GM23248 (cell line): ENCODE results near the gene ACSF3. TPM values are rescaled to one million over a fixed set of nuclear protein-coding genes. Genes with fewer than 3 reads are reported as not detected.

Experiments used
- DNase-seq: peaks from one replicate; pipeline ENCODE4 v3.0.0-alpha.2; 2015
- H2AFZ ChIP-seq: fragments of 200-600 bp; sonication (generic); 2 replicates; pipeline ENCODE4 v1.6.1; 2016; ENCODE audit warnings: antibody characterized with exemption
- H3F3A ChIP-seq: fragments of 200-600 bp; sonication (generic); 2 replicates; pipeline ENCODE4 v1.6.1; 2016; ENCODE audit warnings: mild to moderate bottlenecking, antibody characterized with exemption, mixed run types; ENCODE audit not compliant: insufficient read depth
- H3K27ac ChIP-seq: fragments of 200-600 bp; sonication (generic); 2 replicates; pipeline ENCODE4 v1.5.1; 2016; ENCODE audit warnings: mild to moderate bottlenecking
- H3K27me3 ChIP-seq: fragments of 200-600 bp; sonication (generic); replicated peaks from 2 replicates; pipeline ENCODE4 v1.6.1; 2016; ENCODE audit warnings: mild to moderate bottlenecking; ENCODE audit not compliant: insufficient read depth
- H3K36me3 ChIP-seq: fragments of 200-600 bp; sonication (generic); 2 replicates; pipeline ENCODE4 v1.6.1; 2016; ENCODE audit warnings: low read depth, mild to moderate bottlenecking
- H3K4me1 ChIP-seq: fragments of 200-600 bp; sonication (generic); 2 replicates; pipeline ENCODE4 v1.6.1; 2016; ENCODE audit warnings: mild to moderate bottlenecking; ENCODE audit not compliant: insufficient read depth
- H3K4me2 ChIP-seq: fragments of 200-600 bp; sonication (generic); one replicate; pipeline ENCODE4 v1.6.1; 2016; ENCODE audit warnings: mild to moderate bottlenecking; ENCODE audit not compliant: unreplicated experiment
- H3K4me3 ChIP-seq: fragments of 200-600 bp; sonication (generic); 2 replicates; pipeline ENCODE4 v1.5.1; 2016; ENCODE audit warnings: mild to moderate bottlenecking
- H3K79me2 ChIP-seq: fragments of 200-600 bp; sonication (generic); 2 replicates; pipeline ENCODE4 v1.6.1; 2016; ENCODE audit warnings: mild to moderate bottlenecking; ENCODE audit not compliant: insufficient read depth
- H3K9ac ChIP-seq: fragments of 200-600 bp; sonication (generic); 2 replicates; pipeline ENCODE4 v1.6.1; 2016; ENCODE audit warnings: mild to moderate bottlenecking
- H3K9me2 ChIP-seq: fragments of 200-600 bp; sonication (generic); 2 replicates; pipeline ENCODE4 v1.6.1; 2016; ENCODE audit warnings: mixed run types, mild to moderate bottlenecking, moderate library complexity; ENCODE audit not compliant: insufficient read depth
- H3K9me3 ChIP-seq: fragments of 200-600 bp; sonication (generic); one replicate; pipeline ENCODE4 v1.6.1; 2017; ENCODE audit warnings: low read depth
- H4K20me1 ChIP-seq: fragments of 200-600 bp; sonication (generic); 2 replicates; pipeline ENCODE4 v1.6.0; 2016; ENCODE audit not compliant: insufficient read depth
- EZH2 ChIP-seq: fragments of 200-600 bp; sonication (generic); IDR thresholded peaks from 2 replicates; pipeline ENCODE4 v1.6.1; 2018; ENCODE audit warnings: antibody characterized with exemption, mild to moderate bottlenecking; ENCODE audit not compliant: insufficient read depth, poor library complexity, severe bottlenecking
- EZH2phosphoT487 ChIP-seq: fragments of 200-600 bp; sonication (generic); IDR thresholded peaks from 2 replicates; pipeline ENCODE4 v1.6.1; 2018; ENCODE audit warnings: antibody characterized with exemption, moderate library complexity, mild to moderate bottlenecking, low read depth; ENCODE audit not compliant: insufficient read depth
- WGBS, 2 experiments: methylation state at CpG; one replicate each; pipeline ENCODE4 v1.1.6; 2015 to 2017; ENCODE audit warnings: low lambda C conversion rate in 2 of 2, low coverage in 1 of 2; ENCODE audit errors: missing lambda C conversion rate in 2 of 2; 5-methylcytosine and 5-hydroxymethylcytosine counted together
- in situ Hi-C: fragments of 300-500 bp; cut with MboI; formaldehyde crosslinking; loops from 2 replicates; pipeline ENCODE4 v1.15.0; 2020
- polyA plus RNA-seq: library from polyadenylated mRNA; unstranded; fragments of >200 nt; fragmentation: Nextera tagmentation; extraction: Ambion mirVana; gene quantifications from 2 replicates; pipeline ENCODE4 v1.2.1, GENCODE V29; 2016
- total RNA-seq: library from RNA; depleted of rRNA; stranded (reverse); fragments of >200 nt; shearing (Covaris generic); gene quantifications from 2 replicates; pipeline ENCODE4 v1.2.3, GENCODE V29; 2014

The ACSF3 gene
- total and polyA plus RNA-seq, 2 experiments from 2014 or later: 15.9 to 17.1 TPM

DNA sequence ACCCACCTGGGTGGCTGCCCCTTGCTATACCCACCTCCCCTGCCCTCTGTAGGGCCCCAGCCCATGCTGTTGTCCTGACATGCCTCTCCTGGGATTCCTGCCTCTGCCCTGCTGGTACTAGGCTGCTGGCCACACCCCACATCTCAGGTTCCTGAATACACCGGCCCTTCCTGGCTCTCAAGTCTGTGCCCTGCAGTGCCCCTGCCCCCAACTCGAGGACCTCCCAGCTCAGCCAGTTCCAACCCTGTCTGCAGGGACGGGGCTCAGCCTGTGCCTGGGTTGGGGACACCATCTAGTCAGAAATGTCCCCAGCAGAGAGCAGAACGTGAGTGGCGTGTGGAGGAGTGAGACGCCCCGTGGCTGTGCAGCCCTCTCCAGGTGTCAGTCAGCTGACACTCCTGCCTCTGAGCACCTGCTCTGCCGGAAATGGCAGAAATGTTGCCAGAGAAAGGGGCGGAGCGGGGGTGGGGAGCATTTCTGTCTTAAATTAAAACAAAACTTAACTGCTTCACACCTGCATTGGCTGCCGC, 28.7 kb downstream of the ACSF3 start:
- Histone ChIP-seq H3K4me1 (no peaks in the 10 kb centered on the region), H3K4me2 (no peak overlapping the region), H3K27me3 (no peaks in the 10 kb centered on the region), H3K9me3 (no peaks in the 10 kb centered on the region), H3K36me3 (no peaks in the 10 kb centered on the region), H3K27ac (no peak overlapping the region), H3K4me3 (no peak overlapping the region), H3K79me2 (no peaks in the 10 kb centered on the region), H3K9ac (no peak overlapping the region), H3F3A (no peaks in the 10 kb centered on the region), H2AFZ (no peak overlapping the region), H3K9me2 (no peaks in the 10 kb centered on the region), H4K20me1 (no peaks in the 10 kb centered on the region)
- in situ Hi-C loops: no loop called here
- WGBS, 2 experiments: 88 to 92% methylated on average over 11 of the region's 11 CpGs
- TF ChIP-seq EZH2 (no peak), EZH2phosphoT487 (no peak)
- DNase-seq: no peak

DNA sequence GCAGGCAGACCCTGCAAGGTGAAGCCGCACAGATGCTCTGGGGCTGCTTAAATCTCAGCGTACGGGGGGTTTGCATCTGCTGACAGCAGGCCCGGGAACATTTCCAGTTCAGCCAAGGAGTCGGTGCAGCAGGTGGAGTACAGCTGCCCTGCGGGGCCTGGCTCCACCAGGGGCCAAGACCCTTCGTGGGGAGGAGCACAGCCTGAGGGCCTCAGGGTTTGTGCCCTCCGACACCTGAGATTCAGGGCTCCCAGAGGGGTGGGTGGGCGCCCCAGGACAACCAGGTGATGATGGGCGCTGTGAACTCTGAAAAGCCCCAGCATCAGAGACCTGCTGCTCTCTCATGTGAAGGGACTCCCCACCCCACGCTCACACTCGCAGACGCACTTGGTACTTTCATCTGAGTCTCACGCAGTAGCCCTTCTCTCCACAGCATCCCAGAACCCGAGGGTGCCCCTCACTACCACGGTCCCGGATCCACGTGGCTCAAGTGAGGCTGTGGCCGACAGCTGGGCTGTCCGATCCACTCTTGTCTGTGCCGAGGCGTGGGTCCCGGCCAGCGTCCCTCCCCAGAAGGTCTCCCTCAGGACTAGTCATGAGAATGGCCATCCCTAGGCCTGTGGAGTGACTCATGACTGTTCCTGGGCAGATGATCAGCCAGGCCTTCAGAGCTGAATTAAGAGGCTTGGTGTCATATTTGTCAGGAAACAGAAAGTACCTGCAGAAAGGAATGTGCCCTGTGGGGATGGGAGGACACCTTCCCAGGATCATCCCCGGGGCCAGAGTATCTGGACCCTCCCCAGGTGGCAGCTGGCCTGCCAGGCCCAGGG, 29.6 kb downstream of the ACSF3 start:
- Histone ChIP-seq H3K36me3 (no peaks in the 10 kb centered on the region), H4K20me1 (no peaks in the 10 kb centered on the region), H3K4me2 (no peak overlapping the region), H3K79me2 (no peaks in the 10 kb centered on the region), H3K27me3 (no peaks in the 10 kb centered on the region), H3K4me1 (no peaks in the 10 kb centered on the region), H3K9me2 (no peaks in the 10 kb centered on the region), H3F3A (no peaks in the 10 kb centered on the region), H3K9me3 (no peaks in the 10 kb centered on the region), H3K27ac (no peak overlapping the region), H3K4me3 (no peak overlapping the region), H2AFZ (no peak overlapping the region), H3K9ac (no peak overlapping the region)
- DNase-seq: peak; percentile 22
- in situ Hi-C loops: no loop called here
- WGBS, 2 experiments: 87 to 90% methylated on average over 24 to 25 of the region's 25 CpGs
- TF ChIP-seq EZH2phosphoT487 (no peak), EZH2 (no peak)

DNA sequence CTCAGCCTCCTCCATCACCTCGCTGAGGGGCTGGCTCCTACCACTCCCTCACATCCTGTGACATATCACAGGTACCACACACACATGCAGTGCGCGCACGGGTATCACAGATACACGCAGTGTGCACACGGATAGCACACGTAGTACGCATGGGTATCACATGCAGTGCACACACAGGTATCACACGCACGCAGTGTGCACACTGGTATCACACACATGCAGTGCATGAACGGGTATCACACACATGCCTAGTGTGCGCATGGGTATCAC, 30.1 kb downstream of the ACSF3 start:
- no peak overlapping the region for H3K9ac ChIP-seq
- no peaks in the 10 kb centered on the region for H3F3A ChIP-seq
- H3K9me2 ChIP-seq: no peaks in the 10 kb centered on the region
- H2AFZ ChIP-seq: no peak overlapping the region
- H4K20me1 ChIP-seq: no peaks in the 10 kb centered on the region
- H3K4me2 ChIP-seq: no peak overlapping the region
- TF ChIP-seq EZH2: no peak
- TF ChIP-seq EZH2phosphoT487: no peak
- H3K27me3 ChIP-seq: no peaks in the 10 kb centered on the region
- in situ Hi-C loops: no loop called here
- no peaks in the 10 kb centered on the region for H3K36me3 ChIP-seq
- 89 to 90% methylated on average over 12 of the region's 12 CpGs for WGBS, 2 experiments
- H3K79me2 ChIP-seq: no peaks in the 10 kb centered on the region
- no peak for DNase-seq
- no peaks in the 10 kb centered on the region for H3K4me1 ChIP-seq
- H3K9me3 ChIP-seq: no peaks in the 10 kb centered on the region
- no peak overlapping the region for H3K4me3 ChIP-seq
- no peak overlapping the region for H3K27ac ChIP-seq

DNA sequence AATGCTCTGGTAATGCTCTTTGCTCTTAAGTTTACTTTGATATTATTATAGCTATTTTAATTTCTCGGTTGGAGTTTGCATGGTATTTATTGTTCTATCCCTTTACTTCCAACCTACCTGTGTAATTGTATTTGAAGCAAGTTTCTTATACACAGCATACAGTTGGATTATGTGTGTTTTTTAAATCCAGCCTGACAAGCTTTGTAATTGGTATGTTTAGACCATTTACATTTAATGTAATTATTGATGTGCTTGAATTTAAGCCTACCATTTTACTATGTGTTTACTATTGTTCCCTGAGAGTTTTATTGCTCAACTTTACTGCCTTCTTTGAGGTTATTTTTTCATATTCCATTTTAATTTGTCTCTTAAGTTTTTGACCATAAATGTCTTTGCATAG, 35.7 kb downstream of the ACSF3 start:
- Histone ChIP-seq H2AFZ (no peak overlapping the region), H3K27me3 (no peaks in the 10 kb centered on the region), H3K4me3 (no peak overlapping the region), H3K36me3 (peaks cover 5% of the 10 kb centered on the region), H3K4me2 (no peak overlapping the region), H3K79me2 (no peaks in the 10 kb centered on the region), H4K20me1 (no peaks in the 10 kb centered on the region), H3K9me2 (no peaks in the 10 kb centered on the region), H3K9ac (no peak overlapping the region), H3F3A (no peaks in the 10 kb centered on the region), H3K4me1 (no peaks in the 10 kb centered on the region), H3K9me3 (no peaks in the 10 kb centered on the region), H3K27ac (no peak overlapping the region)
- no peak for TF ChIP-seq EZH2
- TF ChIP-seq EZH2phosphoT487: no peak
- in situ Hi-C loops: no loop called here
- WGBS, 2 experiments: 95 to 100% methylated on average over 1 of the region's 1 CpG
- no peak for DNase-seq

DNA sequence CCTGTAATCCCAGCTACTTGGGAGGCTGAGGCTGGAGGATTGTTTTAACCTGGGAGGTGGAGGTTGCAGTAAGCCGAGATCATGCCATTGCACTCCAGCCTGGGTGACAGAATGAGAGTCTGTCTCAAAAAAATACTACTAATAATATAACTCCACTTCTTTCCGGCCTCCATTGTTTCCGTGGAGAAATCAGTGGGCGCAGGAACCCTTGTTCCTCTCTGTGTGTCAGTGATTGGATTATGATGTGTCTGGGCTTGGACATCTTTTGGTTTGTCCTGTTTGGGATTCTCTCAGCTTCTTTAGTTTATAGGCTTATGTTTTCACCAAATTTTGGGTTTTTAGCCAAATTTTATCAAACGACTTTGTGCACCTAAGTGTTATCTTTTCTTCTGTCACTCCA, 36.8 kb downstream of the ACSF3 start:
- 96 to 98% methylated on average over 5 of the region's 5 CpGs for WGBS, 2 experiments
- in situ Hi-C loops: no loop called here

More for the DNA sequence above, 36.8 kb downstream of the ACSF3 start:
- Histone ChIP-seq H3K4me3 (no peak overlapping the region), H3K27ac (no peak overlapping the region), H2AFZ (no peak overlapping the region), H3F3A (no peaks in the 10 kb centered on the region), H4K20me1 (no peaks in the 10 kb centered on the region), H3K79me2 (no peaks in the 10 kb centered on the region), H3K4me2 (no peak overlapping the region), H3K27me3 (no peaks in the 10 kb centered on the region), H3K4me1 (no peaks in the 10 kb centered on the region), H3K36me3 (peaks cover 5% of the 10 kb centered on the region), H3K9ac (no peak overlapping the region), H3K9me2 (no peaks in the 10 kb centered on the region), H3K9me3 (no peaks in the 10 kb centered on the region)
- no peak for DNase-seq
- TF ChIP-seq EZH2: no peak
- TF ChIP-seq EZH2phosphoT487: no peak
